MM.1S (cell line): ENCODE measurements around the gene ZBTB18.

ENCODE experiments used
- DNase-seq: peaks from one replicate; pipeline ENCODE4 v3.0.0-alpha.2; 2015
- H2AFZ ChIP-seq: fragments of 300-600 bp; sonication (generic); 2 replicates; pipeline ENCODE4 v1.6.0; 2016; ENCODE audit warnings: antibody characterized with exemption, low read length
- H3F3A ChIP-seq: fragments of 300-600 bp; sonication (generic); 2 replicates; pipeline ENCODE4 v1.6.1; 2016; ENCODE audit warnings: mild to moderate bottlenecking, antibody characterized with exemption, low read length, moderate library complexity, mixed read lengths; ENCODE audit not compliant: insufficient read depth
- H3K27ac ChIP-seq: fragments of 300-600 bp; sonication (generic); 2 replicates; pipeline ENCODE4 v1.5.1; 2016; ENCODE audit warnings: mild to moderate bottlenecking, low read length
- H3K27me3 ChIP-seq: fragments of 300-600 bp; sonication (generic); replicated peaks from 2 replicates; pipeline ENCODE4 v1.6.0; 2016; ENCODE audit warnings: low read length; ENCODE audit not compliant: insufficient read depth
- H3K36me3 ChIP-seq: fragments of 300-600 bp; sonication (generic); replicated peaks from 2 replicates; pipeline ENCODE4 v1.6.1; 2016; ENCODE audit warnings: mild to moderate bottlenecking, low read length, mixed read lengths; ENCODE audit not compliant: insufficient read depth
- H3K4me1 ChIP-seq: fragments of 300-600 bp; sonication (generic); 2 replicates; pipeline ENCODE4 v1.6.1; 2016; ENCODE audit warnings: low read length, mixed read lengths
- H3K4me2 ChIP-seq: fragments of 300-600 bp; sonication (generic); 2 replicates; pipeline ENCODE4 v1.6.0; 2016; ENCODE audit warnings: low read depth, low read length
- H3K4me3 ChIP-seq: fragments of 300-600 bp; sonication (generic); 2 replicates; pipeline ENCODE4 v1.5.1; 2016; ENCODE audit warnings: low read length, mixed read lengths
- H3K79me2 ChIP-seq: fragments of 300-600 bp; sonication (generic); 2 replicates; pipeline ENCODE4 v1.6.1; 2016; ENCODE audit warnings: mixed run types, low read length, mixed read lengths
- H3K9ac ChIP-seq: fragments of 300-600 bp; sonication (generic); 2 replicates; pipeline ENCODE4 v1.6.1; 2016; ENCODE audit warnings: low read length, mixed read lengths
- H3K9me2 ChIP-seq: fragments of 300-600 bp; sonication (generic); replicated peaks from 2 replicates; pipeline ENCODE4 v1.6.1; 2016; ENCODE audit warnings: mild to moderate bottlenecking, low read length, mixed read lengths; ENCODE audit not compliant: insufficient read depth
- H3K9me3 ChIP-seq: fragments of 300-600 bp; sonication (generic); replicated peaks from 2 replicates; pipeline ENCODE4 v1.6.1; 2016; ENCODE audit warnings: mild to moderate bottlenecking, low read length, mixed read lengths; ENCODE audit not compliant: insufficient read depth
- H4K20me1 ChIP-seq: fragments of 300-600 bp; sonication (generic); 2 replicates; pipeline ENCODE4 v1.6.1; 2016; ENCODE audit warnings: mild to moderate bottlenecking, low read length, moderate library complexity, mixed read lengths; ENCODE audit not compliant: insufficient read depth
- CTCF ChIP-seq: fragments of 300-600 bp; sonication (generic); IDR thresholded peaks from 2 replicates; pipeline ENCODE4 v1.5.1; 2016; ENCODE audit warnings: antibody characterized with exemption, low read length, mixed read lengths
- EZH2 ChIP-seq: fragments of 300-600 bp; sonication (generic); optimal IDR thresholded peaks from 2 replicates; pipeline ENCODE3; 2017; ENCODE audit warnings: low read depth, mild to moderate bottlenecking, antibody characterized with exemption, low read length, mixed read lengths
- EZH2phosphoT487 ChIP-seq: fragments of 300-600 bp; sonication (generic); IDR thresholded peaks from 2 replicates; pipeline ENCODE4 v1.6.1; 2018; ENCODE audit warnings: antibody characterized with exemption, low read length

The ZBTB18 gene

GRCh38 chr1:244030481-244031040 is 20.5 kb upstream of the ZBTB18 start:
- no peak for DNase-seq
- no peaks in the 10 kb centered on the region for H3K9me3 ChIP-seq
- H3K4me2 ChIP-seq: no peak overlapping the region
- no peaks in the 10 kb centered on the region for H3K79me2 ChIP-seq
- no peaks in the 10 kb centered on the region for H3K36me3 ChIP-seq
- no peak overlapping the region for H3K27ac ChIP-seq
- no peak overlapping the region for H3K9ac ChIP-seq
- no peaks in the 10 kb centered on the region for H3K4me1 ChIP-seq
- no peak overlapping the region for H3K4me3 ChIP-seq
- no peaks in the 10 kb centered on the region for H4K20me1 ChIP-seq
- H3K27me3 ChIP-seq: no peaks in the 10 kb centered on the region
- H2AFZ ChIP-seq: no peak overlapping the region
- H3K9me2 ChIP-seq: no peaks in the 10 kb centered on the region
- TF ChIP-seq EZH2 (no peak), EZH2phosphoT487 (no peak), CTCF (no peak)
- H3F3A ChIP-seq: no peaks in the 10 kb centered on the region

GRCh38 chr1:244035358-244035757 is 15.7 kb upstream of the ZBTB18 start:
- Histone ChIP-seq H3K9me3 (no peaks in the 10 kb centered on the region), H3K27me3 (no peaks in the 10 kb centered on the region), H2AFZ (no peak overlapping the region), H3K4me3 (no peak overlapping the region), H3K4me2 (no peak overlapping the region), H3K36me3 (no peaks in the 10 kb centered on the region), H4K20me1 (no peaks in the 10 kb centered on the region), H3K79me2 (no peaks in the 10 kb centered on the region), H3K9ac (no peak overlapping the region), H3K9me2 (no peaks in the 10 kb centered on the region), H3F3A (no peaks in the 10 kb centered on the region), H3K27ac (no peak overlapping the region), H3K4me1 (no peaks in the 10 kb centered on the region)
- TF ChIP-seq CTCF (no peak), EZH2 (no peak), EZH2phosphoT487 (no peak)
- no peak for DNase-seq

- H3K27me3 ChIP-seq: no peaks in the 10 kb centered on the region
- DNase-seq: no peak
- H3K79me2 ChIP-seq: no peaks in the 10 kb centered on the region
- H3K4me1 ChIP-seq: no peaks in the 10 kb centered on the region
- no peaks in the 10 kb centered on the region for H4K20me1 ChIP-seq
- no peak overlapping the region for H3K27ac ChIP-seq
- H2AFZ ChIP-seq: no peak overlapping the region
- H3K4me2 ChIP-seq: no peak overlapping the region
- no peaks in the 10 kb centered on the region for H3K9me2 ChIP-seq
- no peaks in the 10 kb centered on the region for H3F3A ChIP-seq
- H3K36me3 ChIP-seq: no peaks in the 10 kb centered on the region
- no peak overlapping the region for H3K9ac ChIP-seq
- TF ChIP-seq EZH2phosphoT487: no peak
- TF ChIP-seq CTCF: no peak
- TF ChIP-seq EZH2: no peak
- H3K4me3 ChIP-seq: no peak overlapping the region
- no peaks in the 10 kb centered on the region for H3K9me3 ChIP-seq
These were observed 13.8 kb upstream of the ZBTB18 start for GRCh38 chr1:244037252-244037651.
